GM12878 (cell line): ENCODE data around the gene MARCHF9. TPM values are rescaled to one million over a fixed set of nuclear protein-coding genes. Genes with fewer than 3 reads are reported as not detected.

Experiments used
- ATAC-seq: fragments of 200-7000 bp; cut with Tn5 transposase; 3 replicates; pipeline ENCODE4 v1.9.1; 2020; ENCODE audit warnings: mild to moderate bottlenecking, moderate library complexity
- BruUV-seq: library from RNA; stranded (reverse); fragments of 400-500 nt; replicated peaks from 2 replicates; lab custom pipeline; 2021; lab: Mats Ljungman, UMichigan
- CTCF ChIA-PET: fragments of 300-600 bp; sonication (Branson Sonifier 250); formaldehyde crosslinking; extraction: SDS; loops from one replicate; lab custom pipeline; 2021; ENCODE audit warnings: inconsistent platforms; lab: Yijun Ruan, JAX
- POLR2A ChIA-PET: fragments of 350-600 bp; formaldehyde crosslinking; extraction: SDS; loops from one replicate; lab custom pipeline; 2021; ENCODE audit warnings: inconsistent platforms; lab: Charles Lee
- RAD21 ChIA-PET: fragments of 300-600 bp; sonication (Branson Sonifier 250); formaldehyde crosslinking; loops from one replicate; lab custom pipeline; 2023; ENCODE audit warnings: antibody characterized with exemption; ENCODE audit not compliant: unreplicated experiment; lab: Charles Lee
- SMC1A ChIA-PET: fragments of 300-600 bp; sonication (Branson Sonifier 250); formaldehyde crosslinking; loops from one replicate; lab custom pipeline; 2023; ENCODE audit not compliant: unreplicated experiment, uncharacterized antibody; lab: Charles Lee
- DNase-seq: peaks from one replicate; pipeline ENCODE4 v3.0.0-alpha.2; 2011; ENCODE audit warnings: low read depth, low spot score
- FAIRE-seq: peaks from 3 replicates; lab custom pipeline; 2011; peaks lifted over from hg19 to GRCh38; lab: Jason Lieb, UNC
- H2AFZ ChIP-seq: 2 replicates; pipeline ENCODE4 v1.6.0; 2011; ENCODE audit warnings: low read depth, low read length, control low read depth; ENCODE audit not compliant: control insufficient read depth
- H3K27ac ChIP-seq: 2 replicates; pipeline ENCODE4 v1.5.1; 2011; ENCODE audit warnings: control low read depth; ENCODE audit not compliant: control insufficient read depth, insufficient read depth
- H3K27me3 ChIP-seq, 2 experiments: replicated peaks in 1 of 2; 2 replicates each; pipeline versions ENCODE4 v1.6.0 to v1.6.1; 2011; ENCODE audit warnings: low read length in 1 of 2; ENCODE audit not compliant: control insufficient read depth in 2 of 2, insufficient read depth in 2 of 2
- H3K36me3 ChIP-seq, 2 experiments: 2 replicates each; pipeline ENCODE4 v1.5.1; 2011; ENCODE audit warnings: low read length in 1 of 2; ENCODE audit not compliant: control insufficient read depth in 2 of 2, insufficient read depth in 2 of 2
- H3K4me1 ChIP-seq: 2 replicates; pipeline ENCODE4 v1.6.1; 2011; ENCODE audit warnings: mild to moderate bottlenecking, low read length, moderate library complexity, mixed read lengths; ENCODE audit not compliant: control insufficient read depth, insufficient read depth
- H3K4me2 ChIP-seq: 2 replicates; pipeline ENCODE4 v1.6.0; 2011; ENCODE audit warnings: control low read depth; ENCODE audit not compliant: control insufficient read depth, insufficient read depth
- H3K4me3 ChIP-seq: fragments of 200-600 bp; sonication (generic); 2 replicates; pipeline ENCODE4 v1.5.1; 2016
- H3K79me2 ChIP-seq: 2 replicates; pipeline ENCODE4 v1.6.0; 2011; ENCODE audit warnings: low read length; ENCODE audit not compliant: control insufficient read depth, insufficient read depth
- H3K9ac ChIP-seq: 2 replicates; pipeline ENCODE4 v1.8.0; 2011; ENCODE audit warnings: low read length, control low read depth, mixed read lengths; ENCODE audit not compliant: control insufficient read depth, insufficient read depth
- H3K9me3 ChIP-seq: replicated peaks from 3 replicates; pipeline ENCODE4 v1.5.1; 2011; ENCODE audit warnings: mild to moderate bottlenecking, low read length; ENCODE audit not compliant: control insufficient read depth, insufficient read depth
- H4K20me1 ChIP-seq: 2 replicates; pipeline ENCODE4 v1.6.0; 2011; ENCODE audit not compliant: control insufficient read depth, insufficient read depth
- BCL11A ChIP-seq: IDR thresholded peaks from 2 replicates; pipeline ENCODE4 v1.6.1; 2011; ENCODE audit warnings: low read depth, low read length
- BCL3 ChIP-seq: IDR thresholded peaks from 2 replicates; pipeline ENCODE4 v1.6.1; 2011; ENCODE audit warnings: borderline replicate concordance, low read depth, mild to moderate bottlenecking, moderate library complexity, low read length; ENCODE audit not compliant: insufficient read depth, poor library complexity, severe bottlenecking
- EZH2 ChIP-seq: IDR thresholded peaks from 2 replicates; pipeline ENCODE4 v1.6.1; 2012; ENCODE audit warnings: low read depth, mild to moderate bottlenecking, control low read depth, inconsistent platforms, low read length, borderline replicate concordance; ENCODE audit not compliant: control insufficient read depth
- IKZF2 ChIP-seq, 2 experiments: fragments of 450-650 bp; IDR thresholded peaks; 2 replicates each; pipeline ENCODE4 v1.6.1; 2017; ENCODE audit warnings: mild to moderate bottlenecking in 2 of 2, moderate library complexity in 2 of 2
- JUND ChIP-seq: IDR thresholded peaks from 2 replicates; pipeline ENCODE4 v1.6.1; 2012; ENCODE audit warnings: low read depth, mild to moderate bottlenecking, low read length, improper control_type of control experiment, moderate library complexity
- NBN ChIP-seq: fragments of 450-650 bp; IDR thresholded peaks from 2 replicates; pipeline ENCODE4 v1.6.1; 2016
- NFYA ChIP-seq: IDR thresholded peaks from 2 replicates; pipeline ENCODE4 v1.6.1; 2011; ENCODE audit warnings: low read depth, mild to moderate bottlenecking, low read length, improper control_type of control experiment, borderline replicate concordance
- NR2C2 ChIP-seq: IDR thresholded peaks from 2 replicates; pipeline ENCODE4 v1.6.1; 2011; ENCODE audit warnings: borderline replicate concordance, low read depth; ENCODE audit not compliant: control insufficient read depth, insufficient read length
- PAX8 ChIP-seq: fragments of 450-650 bp; IDR thresholded peaks from 2 replicates; pipeline ENCODE4 v1.6.1; 2017; ENCODE audit warnings: mild to moderate bottlenecking, moderate library complexity
- RUNX3 ChIP-seq: IDR thresholded peaks from 2 replicates; pipeline ENCODE4 v1.6.1; 2012; ENCODE audit warnings: low read length, inconsistent platforms
- USF2 ChIP-seq: IDR thresholded peaks from 2 replicates; pipeline ENCODE4 v1.6.1; 2011; ENCODE audit warnings: low read depth, low read length, improper control_type of control experiment, borderline replicate concordance
- WGBS: methylation state at CpG from one replicate; pipeline ENCODE4 v1.1.6; 2016; ENCODE audit warnings: low lambda C conversion rate; ENCODE audit not compliant: insufficient replicate concordance, insufficient coverage; ENCODE audit errors: missing lambda C conversion rate; 5-methylcytosine and 5-hydroxymethylcytosine counted together
- in situ Hi-C: fragments of 300-500 bp; cut with MboI; formaldehyde crosslinking; loops from 9 replicates; pipeline ENCODE4 v1.14.3; 2018; ENCODE audit warnings: mixed read lengths
- intact Hi-C: fragments of 100-400 bp; cut with micrococcal nuclease; formaldehyde crosslinking; loops from one replicate; pipeline ENCODE4 v1.14.2; 2022; ENCODE audit not compliant: unreplicated experiment
- polyA plus RNA-seq, 11 experiments: library from polyadenylated mRNA; depleted of rRNA in 4 of 11; unstranded in 6 of 11; stranded (reverse) in 5 of 11; fragments of >200 nt; fragmentation: Nextera tagmentation in 4 of 11; fragmentation: Illumina TruSeq in 1 of 11; extraction: Ambion mirVana in 4 of 11; extraction: Trizol in 1 of 11; gene quantifications; 1 replicate in 1 of 11; 2 replicates in 10 of 11; pipeline versions ENCODE4 v1.2.1 to v1.2.3, GENCODE V29; 2011 to 2016; ENCODE audit warnings: inconsistent platforms in 2 of 11, missing spikeins in 2 of 11, low read depth in 1 of 11
- total RNA-seq, 4 experiments: library from RNA; depleted of rRNA in 3 of 4; stranded (reverse); fragments of >200 nt in 3 of 4; fragmentation: Illumina TruSeq in 1 of 4; extraction: Trizol in 1 of 4; gene quantifications; 2 replicates each; pipeline versions ENCODE4 v1.2.1 to v1.2.3, GENCODE V29; 2013 to 2021

The MARCHF9 gene
- total and polyA plus RNA-seq, 10 of the 15 experiments (the other 5 are each of a cell fraction or from before 2014, with no cell fraction given): 2.4 to 29.3 (median 13.0) TPM

- DNase-seq: no peak
- Histone ChIP-seq H3K4me2 (no peak overlapping the region), H3K79me2 (no peaks in the 10 kb centered on the region), H2AFZ (no peak overlapping the region), H3K27me3 (no peaks in the 10 kb centered on the region), H3K4me3 (no peak overlapping the region), H4K20me1 (no peaks in the 10 kb centered on the region), H3K36me3 (peaks cover 4 to 12% of the 10 kb centered on the region in 2 experiments), H3K9me3 (no peaks in the 10 kb centered on the region), H3K4me1 (no peaks in the 10 kb centered on the region), H3K9ac (no peak overlapping the region), H3K27ac (no peak overlapping the region)
- FAIRE-seq: no peak
- WGBS: 98% methylated on average over 6 of the region's 6 CpGs
- intact Hi-C loops (no loop called here), in situ Hi-C loops (no loop called here)
- POLR2A ChIA-PET: interaction anchor here (0.6 kb wide), 1 partner anchor 12 kb away, joined by 3 read pairs; no protein-coding TSS in a partner anchor
- no TSS peak for BruUV-seq
- SMC1A ChIA-PET: no interaction called here
- TF ChIP-seq RUNX3: no peak
- TF ChIP-seq USF2: no peak
- TF ChIP-seq NR2C2: no peak
- TF ChIP-seq NFYA: no peak
- no peak for TF ChIP-seq BCL11A
- no peak for TF ChIP-seq IKZF2 (IDR thresholded peaks at IDR 0.05)
- TF ChIP-seq JUND: no peak
- no peak for TF ChIP-seq BCL3
- no peak for TF ChIP-seq EZH2
- TF ChIP-seq PAX8: no peak
- no peak for TF ChIP-seq NBN
- CTCF ChIA-PET: no interaction called here
- no peak for ATAC-seq
- RAD21 ChIA-PET: no interaction called here
These were observed 21.0 kb upstream of the MARCHF9 start for GRCh38 chr12:57733928-57734327.
